HTERT RPE-1 (cell line): Measurements from ENCODE around the gene CAMTA1.

Experiments
- in situ Hi-C: fragments of 300-500 bp; cut with MboI; formaldehyde crosslinking; loops from 4 replicates; pipeline ENCODE4 v1.14.3; 2020; ENCODE audit warnings: low sequenced_read_pairs

The CAMTA1 gene

GRCh38 chr1:7610106-7610731 is 825.0 kb downstream of the CAMTA1 start:
- in situ Hi-C loops = no loop called here

- in situ Hi-C loops = no loop called here
Observed at GRCh38 chr1:7610936-7611335, 825.7 kb downstream of the CAMTA1 start.

GRCh38 chr1:7611421-7612010 is 826.3 kb downstream of the CAMTA1 start:
- in situ Hi-C loops = no loop called here

GRCh38 chr1:7613106-7613850 is 828.0 kb downstream of the CAMTA1 start:
- in situ Hi-C loops = no loop called here

GRCh38 chr1:7613851-7614205 is 828.6 kb downstream of the CAMTA1 start:
- in situ Hi-C loops = no loop called here

GRCh38 chr1:7614576-7615074 is 829.4 kb downstream of the CAMTA1 start:
- in situ Hi-C loops = no loop called here

- in situ Hi-C loops = no loop called here
Observed at GRCh38 chr1:7615138-7615537, 829.9 kb downstream of the CAMTA1 start.

- in situ Hi-C loops = no loop called here
Observed at GRCh38 chr1:7616076-7616832, 831.0 kb downstream of the CAMTA1 start.

- in situ Hi-C loops = no loop called here
Observed at GRCh38 chr1:7616953-7617352, 831.7 kb downstream of the CAMTA1 start.

GRCh38 chr1:7617826-7618225 is 832.6 kb downstream of the CAMTA1 start:
- in situ Hi-C loops = no loop called here

- in situ Hi-C loops = no loop called here
Observed at GRCh38 chr1:7620196-7620595, 834.9 kb downstream of the CAMTA1 start.

- in situ Hi-C loops = no loop called here
Observed at GRCh38 chr1:7621334-7622219, 836.3 kb downstream of the CAMTA1 start.

- in situ Hi-C loops = no loop called here
Observed at GRCh38 chr1:7623842-7624241, 838.6 kb downstream of the CAMTA1 start.

- in situ Hi-C loops = no loop called here
Observed at GRCh38 chr1:7624791-7625355, 839.6 kb downstream of the CAMTA1 start.

GRCh38 chr1:7625401-7625800 is 840.1 kb downstream of the CAMTA1 start:
- in situ Hi-C loops = no loop called here

- in situ Hi-C loops = no loop called here
Observed at GRCh38 chr1:7628273-7628672, 843.0 kb downstream of the CAMTA1 start.

GRCh38 chr1:7629011-7629410 is 843.8 kb downstream of the CAMTA1 start:
- in situ Hi-C loops = no loop called here

GRCh38 chr1:7629465-7630195 is 844.4 kb downstream of the CAMTA1 start:
- in situ Hi-C loops = no loop called here

- in situ Hi-C loops = no loop called here
Observed at GRCh38 chr1:7630378-7630777, 845.1 kb downstream of the CAMTA1 start.
